Measurements from ENCODE around the gene OR51A2. TPM values are rescaled to one million over a fixed set of nuclear protein-coding genes. Genes with fewer than 3 reads are reported as not detected.

Gene OR51A2
- total RNA-seq, 1 donor from 2014 or later, result not detected

GRCh38 chr11:4957396-4957795 is 1.9 kb upstream of the OR51A2 start:
- no peak for TF ChIP-seq CTCF (IDR thresholded peaks at IDR 0.05)
- Mint-ChIP-seq H3K27me3 (no peaks in the 10 kb centered on the region), H3K27ac (no peak overlapping the region), H3K9me3 (peaks cover 2% of the 10 kb centered on the region), H3K36me3 (ENCODE audit: low read depth) (no peaks in the 10 kb centered on the region), H3K4me1 (no peaks in the 10 kb centered on the region), H3K4me3 (no peak overlapping the region)
- CTCF ChIA-PET, result no interaction called here
- DNase-seq, result no peak
- POLR2A ChIA-PET, result no interaction called here
- intact Hi-C loops (cut with micrococcal nuclease), result no loop called here
- ATAC-seq (ENCODE audit: low read depth), result no peak

- Mint-ChIP-seq H3K4me1 (no peaks in the 10 kb centered on the region), H3K4me3 (no peak within 1 kb of the TSS), H3K9me3 (no peaks in the 10 kb centered on the region), H3K27ac (no peak within 1 kb of the TSS), H3K36me3 (ENCODE audit: low read depth) (no peaks in the 10 kb centered on the region), H3K27me3 (peaks cover 2% of the 10 kb centered on the region)
- intact Hi-C loops (cut with micrococcal nuclease), result no loop called here
- no peak for DNase-seq
- POLR2A ChIA-PET, result no interaction called here
- no peak for ATAC-seq (ENCODE audit: low read depth)
- no peak for TF ChIP-seq CTCF (IDR thresholded peaks at IDR 0.05)
- CTCF ChIA-PET, result no interaction called here
Measured at GRCh38 chr11:4947505-4947904, 8.0 kb downstream of the OR51A2 start, which contains the start of gene OR51A4. OR51A4 (minus strand) TSS chr11:4947605; CDS start chr11:4947100, 505 bp downstream.

- POLR2A ChIA-PET, result no interaction called here
- CTCF ChIA-PET, result no interaction called here
- Mint-ChIP-seq H3K4me1 (no peaks in the 10 kb centered on the region), H3K9me3 (no peaks in the 10 kb centered on the region), H3K27me3 (peaks cover 2% of the 10 kb centered on the region), H3K4me3 (no peak overlapping the region), H3K27ac (no peak overlapping the region), H3K36me3 (ENCODE audit: low read depth) (no peaks in the 10 kb centered on the region)
- intact Hi-C loops (cut with micrococcal nuclease), result no loop called here
- TF ChIP-seq CTCF (IDR thresholded peaks at IDR 0.05), result no peak
- DNase-seq (no peak), ATAC-seq (ENCODE audit: low read depth) (no peak)
Measured at GRCh38 chr11:4936745-4937144, 18.8 kb downstream of the OR51A2 start.

GRCh38 chr11:4932751-4933150 is 22.8 kb downstream of the OR51A2 start:
- H3K4me3 Mint-ChIP-seq, result no peak overlapping the region
- ChIA-PET POLR2A (no interaction called here), CTCF (no interaction called here)
- intact Hi-C loops (cut with micrococcal nuclease), result no loop called here
- H3K27ac Mint-ChIP-seq, result no peak overlapping the region
- ATAC-seq (ENCODE audit: low read depth) (no peak), DNase-seq (no peak)
- no peaks in the 10 kb centered on the region for H3K4me1 Mint-ChIP-seq
- no peaks in the 10 kb centered on the region for H3K36me3 Mint-ChIP-seq (ENCODE audit: low read depth)
- H3K27me3 Mint-ChIP-seq, result no peaks in the 10 kb centered on the region
- no peak for TF ChIP-seq CTCF (IDR thresholded peaks at IDR 0.05)
- no peaks in the 10 kb centered on the region for H3K9me3 Mint-ChIP-seq

GRCh38 chr11:4926608-4927007 is 28.9 kb downstream of the OR51A2 start:
- DNase-seq (no peak), ATAC-seq (ENCODE audit: low read depth) (no peak)
- H3K27me3 Mint-ChIP-seq, result no peaks in the 10 kb centered on the region
- CTCF ChIA-PET, result no interaction called here
- no peaks in the 10 kb centered on the region for H3K36me3 Mint-ChIP-seq (ENCODE audit: low read depth)
- intact Hi-C loops (cut with micrococcal nuclease), result no loop called here
- H3K9me3 Mint-ChIP-seq, result no peaks in the 10 kb centered on the region
- no peak overlapping the region for H3K27ac Mint-ChIP-seq
- POLR2A ChIA-PET, result no interaction called here
- no peak for TF ChIP-seq CTCF (IDR thresholded peaks at IDR 0.05)
- H3K4me1 Mint-ChIP-seq, result no peaks in the 10 kb centered on the region
- no peak overlapping the region for H3K4me3 Mint-ChIP-seq

Data from activated B cell treated with CpG ODN at 0.5 μM for 24 hours (primary cell).